Mucosa of gallbladder (tissue), 1 donor: Measurements from ENCODE around the gene CHMP1A. TPM values are rescaled to one million over a fixed set of nuclear protein-coding genes. Genes with fewer than 3 reads are reported as not detected.
"Not testable (repeated sequence)": the region's sequence is repeated elsewhere in the genome, so short reads cannot be mapped to it uniquely, and the experiment has no call there.

ENCODE experiments used
- DNase-seq: peaks from one replicate; pipeline ENCODE4 v3.0.0-alpha.2; 2020; ENCODE audit warnings: low spot score
- total RNA-seq: library from RNA; stranded (reverse); gene quantifications from one replicate; pipeline ENCODE4 v1.2.1, GENCODE V29; 2021
- donor health status: DM: no; HTN: no; CAD: no.

The CHMP1A gene
- total RNA-seq, 1 donor from 2014 or later = 139 TPM

GRCh38 chr16:89691986-89692569 lies 34.6 kb upstream of the CHMP1A start:
- no peak for DNase-seq

GRCh38 chr16:89691231-89691985 lies 33.9 kb upstream of the CHMP1A start:
- DNase-seq = no peak

GRCh38 chr16:89690392-89690901 lies 32.9 kb upstream of the CHMP1A start:
- DNase-seq = no peak

DNA sequence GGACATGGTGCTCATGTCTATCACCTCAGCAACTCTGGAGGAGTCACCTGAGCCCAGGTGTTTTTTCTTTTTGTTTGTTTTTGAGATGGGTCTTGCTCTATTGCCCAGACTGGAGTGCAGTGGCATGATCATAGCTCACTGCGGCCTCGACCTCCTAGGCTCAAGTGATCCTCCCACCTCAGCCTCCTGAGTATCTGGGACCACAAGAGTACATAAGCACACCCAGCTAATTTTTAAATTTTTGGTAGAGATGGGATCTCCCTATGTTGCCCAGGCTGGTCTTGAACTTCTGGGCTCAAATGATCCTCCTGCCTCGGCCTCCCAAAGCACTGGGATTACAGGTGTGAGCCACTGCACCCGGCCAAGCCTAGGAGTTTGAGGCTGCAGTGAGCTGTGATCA lies 32.1 kb upstream of the CHMP1A start:
- DNase-seq = not testable (repeated sequence)

GRCh38 chr16:89689142-89689541 lies 31.6 kb upstream of the CHMP1A start:
- no peak for DNase-seq

DNA sequence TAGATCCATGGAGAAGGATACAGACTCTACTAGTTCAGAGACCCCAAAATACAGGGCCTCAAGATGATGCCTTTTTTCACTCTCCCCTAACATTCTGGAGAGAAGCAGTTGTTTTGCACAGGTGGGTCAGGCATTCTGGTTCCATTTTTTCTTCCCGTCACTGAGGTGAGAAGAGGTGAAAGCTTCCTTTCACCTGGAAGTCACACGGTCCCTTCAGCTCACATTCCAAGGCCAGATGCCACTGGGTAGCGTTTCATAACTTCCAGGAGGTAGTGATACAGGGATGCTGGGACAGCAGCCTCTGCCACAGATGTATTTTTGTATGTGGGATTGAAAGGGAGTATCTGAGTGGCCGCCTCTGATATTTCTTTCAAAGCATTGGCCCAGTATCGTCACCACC lies 30.9 kb upstream of the CHMP1A start:
- DNase-seq = no peak

GRCh38 chr16:89687092-89687940 lies 29.8 kb upstream of the CHMP1A start:
- DNase-seq = peak; percentile 87

DNA sequence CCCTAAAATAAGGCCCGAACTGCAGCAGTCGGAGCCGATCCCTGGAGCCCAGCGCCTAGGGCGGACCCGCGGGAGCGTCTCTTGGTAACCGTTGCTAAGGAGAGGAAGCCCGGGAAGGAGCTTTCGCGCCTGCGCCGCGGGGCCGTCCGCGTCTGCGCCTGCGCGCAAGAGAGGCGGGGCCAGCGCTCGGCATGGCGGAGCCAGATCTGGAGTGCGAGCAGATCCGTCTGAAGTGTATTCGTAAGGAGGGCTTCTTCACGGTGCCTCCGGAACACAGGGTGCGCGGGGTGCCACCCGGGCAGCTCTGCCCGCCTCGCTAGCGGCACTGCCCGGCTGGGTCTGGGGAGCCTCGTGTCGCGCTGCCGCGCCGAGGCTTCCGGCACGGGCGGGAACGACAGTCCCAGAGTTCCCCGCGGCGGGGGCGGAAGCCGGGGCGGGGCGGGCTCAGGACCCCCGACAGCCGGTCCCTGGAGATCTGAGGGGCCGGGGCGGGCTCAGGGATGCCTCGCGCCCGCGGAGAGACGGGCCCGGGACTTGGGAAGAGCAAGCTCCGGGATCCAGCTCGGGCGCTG lies 29.1 kb upstream of the CHMP1A start, which contains the start of gene CDK10:
Gene CDK10, plus strand, starts transcription at position 170 of the 572 bp plus-strand sequence. Its CDS starts 22 bp downstream, at position 192.
- peak; percentile 94 for DNase-seq

GRCh38 chr16:89685916-89686315 lies 28.4 kb upstream of the CHMP1A start:
- DNase-seq = no peak

DNA sequence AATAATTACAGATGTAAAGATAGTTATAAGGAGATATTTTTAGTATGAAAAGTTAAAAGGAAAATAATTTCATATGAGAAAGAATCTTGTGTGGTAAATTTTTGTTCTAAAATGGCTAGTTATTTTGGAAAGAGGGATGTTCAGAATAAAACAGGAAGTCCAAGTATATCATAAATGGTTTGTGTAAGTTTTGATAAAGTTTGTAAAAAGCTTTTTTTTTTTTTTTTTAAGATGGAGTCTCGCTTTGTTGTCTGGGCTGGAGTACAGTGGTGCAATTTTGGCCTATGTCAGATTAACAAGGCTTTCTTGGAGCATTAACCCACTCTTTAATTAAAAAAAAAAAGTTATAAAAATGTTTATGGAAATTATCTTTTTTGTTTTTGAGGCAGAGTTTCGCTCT lies 20.8 kb upstream of the CHMP1A start:
- no peak for DNase-seq

- no peak for DNase-seq
Measured at GRCh38 chr16:89672177-89672941, 14.9 kb upstream of the CHMP1A start.

DNA sequence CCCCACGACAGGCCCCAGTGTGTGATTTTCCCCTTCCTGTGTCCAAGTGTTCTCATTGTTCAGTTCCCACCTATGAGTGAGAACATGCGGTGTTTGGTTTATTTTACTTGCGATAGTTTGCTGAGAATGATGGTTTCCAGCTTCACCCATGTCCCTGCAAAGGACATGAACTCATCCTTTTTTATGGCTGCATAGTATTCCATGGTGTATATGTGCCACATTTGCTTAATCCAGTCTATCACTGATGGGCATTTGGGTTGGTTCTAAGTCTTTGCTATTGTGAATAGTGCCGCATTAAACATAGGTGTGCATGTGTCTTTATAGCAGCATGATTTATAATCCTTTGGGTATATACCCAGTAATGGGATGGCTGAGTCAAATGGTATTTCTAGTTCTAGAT lies 14.1 kb upstream of the CHMP1A start:
- DNase-seq = not testable (repeated sequence)

DNA sequence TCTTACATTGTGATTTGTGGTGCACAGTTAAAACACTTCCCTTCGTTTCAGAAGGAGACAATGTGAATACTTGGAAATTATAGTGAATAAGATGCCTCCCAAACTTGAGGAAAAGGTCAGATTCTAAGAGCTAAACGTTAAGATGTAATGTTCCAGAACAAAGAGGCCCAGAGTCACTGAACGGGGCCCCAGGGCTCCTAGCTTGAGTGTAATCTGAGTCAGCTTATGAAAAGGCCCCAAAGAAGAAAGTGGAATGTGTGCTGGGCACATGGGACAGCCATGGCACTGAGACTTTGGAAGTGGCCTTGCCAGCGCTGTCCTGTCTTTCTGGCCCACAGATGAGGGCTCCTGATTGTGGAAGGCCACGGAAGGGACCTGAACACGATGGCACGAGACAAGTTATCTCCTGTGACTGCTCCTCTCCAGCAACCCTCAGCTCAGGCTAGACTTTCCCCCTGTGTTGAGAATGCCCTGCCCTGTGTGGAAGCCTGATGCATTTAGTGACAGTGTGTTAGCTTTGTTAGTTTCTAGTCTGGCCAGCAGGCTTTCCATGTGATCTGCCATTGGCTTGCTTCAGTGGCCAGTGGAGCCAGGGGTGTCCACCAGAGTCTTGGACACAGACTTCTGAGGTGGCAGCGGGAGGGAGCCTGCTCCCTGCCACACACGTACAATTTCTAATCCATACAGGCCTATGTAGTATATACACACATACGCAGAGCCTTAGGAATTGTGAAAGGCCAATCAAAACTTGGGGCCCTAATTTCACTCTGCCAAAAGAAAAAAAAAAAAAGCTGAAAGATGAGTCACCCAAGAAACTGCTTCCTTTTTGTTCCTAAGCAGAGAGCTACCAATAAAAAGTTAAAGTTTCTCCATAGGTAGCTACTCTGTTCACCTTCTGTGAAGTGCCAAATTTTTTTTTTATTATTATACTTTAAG lies 13.3 kb upstream of the CHMP1A start:
- no peak for DNase-seq

GRCh38 chr16:89669755-89670154 lies 12.2 kb upstream of the CHMP1A start:
- no peak for DNase-seq

DNA sequence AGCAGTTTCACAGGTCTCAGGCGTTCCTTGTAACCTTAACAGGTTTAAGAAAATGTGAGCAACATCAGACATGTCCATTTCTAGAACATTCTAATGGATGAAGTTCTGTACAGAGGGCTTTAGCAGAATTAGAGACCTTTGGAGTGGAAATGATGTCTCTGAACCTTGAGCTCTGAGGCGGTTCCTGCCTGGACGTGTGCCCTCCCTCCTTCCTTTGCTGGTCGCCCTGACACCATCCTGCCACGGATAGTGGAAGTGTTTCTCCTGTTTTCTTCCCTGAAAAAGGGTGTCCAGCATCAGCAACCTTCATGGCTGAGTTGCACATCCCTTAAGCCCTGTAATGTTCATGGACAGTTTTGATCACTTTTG lies 11.3 kb upstream of the CHMP1A start:
- no peak for DNase-seq

DNA sequence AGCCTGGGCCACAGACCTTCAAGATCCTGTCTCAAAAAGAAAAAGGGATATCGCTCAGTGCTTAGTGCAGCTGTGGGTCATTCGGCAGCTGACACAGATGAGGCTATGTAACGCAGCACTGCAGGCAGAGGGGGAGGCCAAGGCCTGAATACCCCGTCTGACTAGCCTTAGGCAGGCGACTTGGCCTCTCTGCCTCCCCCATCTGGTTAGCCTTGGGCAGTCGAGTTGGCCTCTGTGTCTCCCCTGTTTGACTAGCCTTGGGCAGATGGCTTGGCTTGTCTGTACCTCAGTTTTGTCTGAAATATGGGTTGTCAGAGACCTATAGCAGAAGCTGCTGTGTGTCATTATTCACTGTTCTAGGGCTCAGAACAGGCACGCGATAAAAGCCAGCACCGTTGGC lies 10.1 kb upstream of the CHMP1A start:
- DNase-seq = no peak

DNA sequence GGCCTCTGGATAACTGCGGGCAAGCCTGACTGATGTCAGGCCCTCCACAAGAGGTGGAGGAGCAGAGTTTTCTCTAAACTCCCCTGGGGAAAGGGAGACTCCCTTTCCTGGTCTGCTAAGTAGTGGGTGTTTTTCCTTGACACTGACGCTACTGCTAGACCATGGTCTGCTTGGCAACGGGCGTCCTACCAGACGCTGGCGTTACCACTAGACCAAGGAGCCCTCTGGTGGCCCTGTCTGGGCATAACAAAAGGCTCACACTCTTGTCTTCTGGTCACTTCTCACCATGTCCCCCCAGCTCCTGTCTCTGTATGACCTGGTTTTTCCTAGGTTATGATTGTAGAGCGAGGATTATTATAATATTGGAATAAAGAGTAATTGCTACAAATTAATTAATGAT lies 9.5 kb upstream of the CHMP1A start:
- DNase-seq = not testable (repeated sequence)

DNA sequence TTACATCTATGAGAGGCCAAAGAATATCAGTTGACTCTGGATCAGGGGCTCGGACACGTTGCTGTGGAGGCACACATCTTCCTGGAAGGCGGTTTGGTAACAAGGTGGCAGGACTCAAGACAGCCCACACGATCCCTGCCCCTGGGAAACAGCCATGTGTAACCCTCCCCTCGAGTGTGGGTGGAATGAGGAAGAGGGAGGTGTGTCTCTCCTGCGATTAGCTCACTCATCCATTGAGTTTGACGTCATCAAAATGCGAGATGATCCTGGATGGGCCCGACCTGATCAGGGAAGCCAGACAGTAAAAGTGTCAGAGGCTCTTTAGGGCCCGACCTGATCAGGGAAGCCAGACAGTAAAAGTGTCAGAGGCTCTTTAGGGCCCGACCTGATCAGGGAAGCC lies 6.7 kb upstream of the CHMP1A start:
- DNase-seq = not testable (repeated sequence)

GRCh38 chr16:89661215-89661614 lies 3.7 kb upstream of the CHMP1A start:
- DNase-seq = no peak

GRCh38 chr16:89660146-89660545 lies 2.6 kb upstream of the CHMP1A start:
- no peak for DNase-seq
